Measurements from ENCODE around the gene HOXC5.
A peak's percentile ranks its signal among the peaks of the same experiment; 100 is the strongest.

HOXC5 gene

GRCh38 chr12:54050482-54050810, 17.6 kb downstream of the HOXC5 start:
- no peak overlapping the region for H3K4me3 ChIP-seq (ENCODE audit: low read depth, low read length)
- no peak for TF ChIP-seq CTCF (IDR thresholded peaks at IDR 0.05; ENCODE audit: low read depth, low read length)

- TF ChIP-seq CTCF (IDR thresholded peaks at IDR 0.05; ENCODE audit: low read depth, low read length), result no peak
- H3K4me3 ChIP-seq (ENCODE audit: low read depth, low read length), result no peak overlapping the region
These were observed 18.4 kb downstream of the HOXC5 start for GRCh38 chr12:54051026-54051842.

GRCh38 chr12:54051874-54052437, 19.1 kb downstream of the HOXC5 start:
- no peak overlapping the region for H3K4me3 ChIP-seq (ENCODE audit: low read depth, low read length)
- no peak for TF ChIP-seq CTCF (IDR thresholded peaks at IDR 0.05; ENCODE audit: low read depth, low read length)

- TF ChIP-seq CTCF (IDR thresholded peaks at IDR 0.05; ENCODE audit: low read depth, low read length), result no peak
- H3K4me3 ChIP-seq (ENCODE audit: low read depth, low read length), result no peak overlapping the region
These were observed 19.7 kb downstream of the HOXC5 start for GRCh38 chr12:54052438-54053002.

GRCh38 chr12:54053003-54053750, 20.3 kb downstream of the HOXC5 start:
- no peak for TF ChIP-seq CTCF (IDR thresholded peaks at IDR 0.05; ENCODE audit: low read depth, low read length)
- H3K4me3 ChIP-seq (ENCODE audit: low read depth, low read length), result no peak overlapping the region

GRCh38 chr12:54053751-54054741, 21.2 kb downstream of the HOXC5 start, which contains the start of gene HOXC4:
HOXC4 (plus strand) TSS chr12:54053835; CDS start chr12:54053923, 88 bp downstream.
- no peak for TF ChIP-seq CTCF (IDR thresholded peaks at IDR 0.05; ENCODE audit: low read depth, low read length)

More at GRCh38 chr12:54053751-54054741, 21.2 kb downstream of the HOXC5 start, which contains the start of gene HOXC4:
- H3K4me3 ChIP-seq (ENCODE audit: low read depth, low read length), result 0 out of 2 replicates have a peak within 1 kb of the TSS, but pooled peaks have one; percentile 14

Data from WI38 (cell line).